C4-2B (cell line): ENCODE results near the gene ANKRD11.

Experiments used
- H3K27ac ChIP-seq: fragments of 450-650 bp; 2 replicates; pipeline ENCODE4 v1.5.1; 2017
- CTCF ChIP-seq: fragments of 450-650 bp; conservative IDR thresholded peaks from 2 replicates; pipeline ENCODE4 v1.5.1; 2017; ENCODE audit warnings: mild to moderate bottlenecking
- ZFX ChIP-seq: fragments of 450-650 bp; IDR thresholded peaks from 2 replicates; pipeline ENCODE4 v1.6.1; 2017

ANKRD11 gene

DNA sequence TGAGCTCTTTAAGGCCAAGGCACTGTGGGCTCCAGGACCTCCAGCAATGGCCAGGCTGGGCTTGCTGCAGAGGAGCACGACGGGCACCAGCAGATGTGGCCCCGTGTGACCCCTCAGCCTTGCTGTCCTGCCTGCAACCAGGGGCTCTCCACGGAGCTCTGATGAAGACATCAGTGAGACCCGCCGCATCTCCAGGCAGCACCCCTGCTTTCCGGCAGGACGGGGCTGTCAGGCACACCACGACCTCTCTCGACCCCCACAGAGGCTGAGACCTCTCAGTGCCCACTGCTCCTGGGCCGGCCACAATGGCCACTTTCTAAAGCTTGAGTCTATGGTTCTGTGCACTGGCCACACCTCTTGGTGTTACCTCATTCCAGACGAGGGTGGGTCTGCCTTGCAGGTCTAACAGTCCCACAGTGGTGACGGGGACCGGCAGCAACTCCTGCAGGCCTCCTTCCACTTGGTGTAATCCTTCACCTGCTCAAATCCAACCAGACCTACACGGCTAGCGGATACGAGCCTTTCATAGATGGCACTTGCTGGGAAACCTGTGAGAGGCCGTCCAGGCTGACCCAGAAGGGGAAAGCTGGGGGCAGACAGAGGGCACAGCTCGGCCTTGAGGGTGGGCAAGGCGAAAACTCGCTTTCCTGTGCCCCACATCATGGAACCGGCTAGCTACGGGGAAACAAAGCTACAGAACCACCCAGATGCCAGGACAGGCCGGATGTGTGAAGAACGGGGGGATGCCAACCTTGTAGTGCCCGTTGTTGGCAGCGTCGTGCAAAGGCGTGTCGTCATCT lies 202.4 kb downstream of the ANKRD11 start:
- TF ChIP-seq CTCF, result no peak
- TF ChIP-seq ZFX, result no peak
- no peak overlapping the region for H3K27ac ChIP-seq

- no peak for TF ChIP-seq CTCF
- no peak for TF ChIP-seq ZFX
- H3K27ac ChIP-seq, result no peak overlapping the region
These were observed 204.3 kb downstream of the ANKRD11 start for GRCh38 chr16:89286096-89286495.

GRCh38 chr16:89285381-89285780 lies 205.0 kb downstream of the ANKRD11 start:
- no peak overlapping the region for H3K27ac ChIP-seq
- no peak for TF ChIP-seq ZFX
- TF ChIP-seq CTCF, result no peak

DNA sequence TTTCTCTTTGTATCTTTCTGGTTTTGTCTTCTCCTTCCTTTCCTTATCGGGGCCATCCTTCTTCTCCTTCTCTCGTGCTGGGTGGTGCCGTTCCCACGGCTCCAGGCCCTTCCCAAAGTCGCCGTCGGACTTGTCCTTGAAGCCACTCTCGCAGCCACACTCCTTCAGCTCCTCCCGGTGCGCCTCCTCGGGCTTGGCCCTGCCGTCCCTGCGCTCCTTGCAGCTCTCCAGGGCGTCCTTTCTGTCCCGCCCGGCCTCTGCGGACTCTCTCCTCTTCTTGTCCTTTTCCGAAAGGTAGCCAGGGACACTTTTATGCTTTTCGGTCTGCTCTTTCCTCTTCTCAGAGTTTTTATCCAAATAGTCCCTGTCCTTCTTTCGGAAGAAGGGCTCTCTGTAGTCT lies 206.9 kb downstream of the ANKRD11 start:
- TF ChIP-seq ZFX (no peak), CTCF (no peak)

GRCh38 chr16:89282523-89282922 lies 207.8 kb downstream of the ANKRD11 start:
- no peak overlapping the region for H3K27ac ChIP-seq
- TF ChIP-seq CTCF (no peak), ZFX (no peak)

More for the DNA sequence above, 206.9 kb downstream of the ANKRD11 start:
- H3K27ac ChIP-seq, result no peak overlapping the region

- TF ChIP-seq CTCF (no peak), ZFX (no peak)
- H3K27ac ChIP-seq, result no peak overlapping the region
These were observed 208.5 kb downstream of the ANKRD11 start for GRCh38 chr16:89281829-89282228.

- H3K27ac ChIP-seq, result no peak overlapping the region
- TF ChIP-seq ZFX (no peak), CTCF (no peak)
These were observed 209.2 kb downstream of the ANKRD11 start for GRCh38 chr16:89281189-89281577.
